Measurements from ENCODE around the gene ERICH4. TPM values are rescaled to one million over a fixed set of nuclear protein-coding genes. Genes with fewer than 3 reads are reported as not detected.
A peak's percentile ranks its signal among the peaks of the same experiment; 100 is the strongest.

ERICH4 gene
- total and polyA plus RNA-seq, 2 of the 13 experiments (the other 11 are each of a cell fraction or from before 2014, with no cell fraction given) = 0.40 to 0.64 TPM

DNA sequence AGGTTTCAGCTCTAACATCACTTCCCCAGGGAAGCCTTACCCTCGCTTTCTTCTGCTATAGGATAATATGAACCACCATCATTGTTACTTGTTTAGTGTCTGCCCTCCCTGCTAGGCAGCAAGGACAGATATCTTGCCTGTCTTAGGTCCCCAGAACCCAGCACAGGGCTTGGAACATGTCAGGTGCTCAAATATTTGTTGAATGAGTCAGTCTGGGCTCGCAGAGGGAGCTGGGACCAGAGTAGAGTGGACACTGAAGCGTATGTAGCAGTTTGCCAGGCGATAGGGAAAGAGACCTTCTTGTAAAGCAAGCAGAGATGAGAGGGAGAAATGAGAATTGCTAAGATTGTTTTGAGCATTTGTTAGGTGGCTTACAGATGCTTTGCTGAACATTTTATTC, 33.7 kb upstream of the ERICH4 start (continued):
- TF ChIP-seq AHDC1 (CRISPR knock-in tag; IDR thresholded peaks at IDR 0.05; ENCODE audit: borderline replicate concordance) = peak; percentile 24; the same call in 1 of the 2 replicates
- 0 out of 2 replicates have a peak, but pooled peaks have one; percentile 21 for TF ChIP-seq ZNF501 (CRISPR knock-in tag; IDR thresholded peaks at IDR 0.05)
- TF ChIP-seq ETV6 (CRISPR knock-in tag; conservative IDR thresholded peaks at IDR 0.05) = no peak
- peak; percentile 93 for TF ChIP-seq JUNB (CRISPR knock-in tag; IDR thresholded peaks at IDR 0.05; ENCODE audit: borderline replicate concordance)
- peak; percentile 24; the same call in 1 of the 2 replicates for TF ChIP-seq RXRB (CRISPR knock-in tag; IDR thresholded peaks at IDR 0.05; ENCODE audit: borderline replicate concordance)
- TF ChIP-seq ZNF280D (CRISPR knock-in tag; IDR thresholded peaks at IDR 0.05) = 0 out of 2 replicates have a peak, but pooled peaks have one; percentile 37
- no peak for TF ChIP-seq GLI4 (CRISPR knock-in tag; IDR thresholded peaks at IDR 0.05; ENCODE audit: borderline replicate concordance)
- peak; percentile 21; the same call in 1 of the 2 replicates for TF ChIP-seq ZNF350 (CRISPR knock-in tag; IDR thresholded peaks at IDR 0.05; ENCODE audit: borderline replicate concordance, low read depth)
- TF ChIP-seq, protein P1, sequence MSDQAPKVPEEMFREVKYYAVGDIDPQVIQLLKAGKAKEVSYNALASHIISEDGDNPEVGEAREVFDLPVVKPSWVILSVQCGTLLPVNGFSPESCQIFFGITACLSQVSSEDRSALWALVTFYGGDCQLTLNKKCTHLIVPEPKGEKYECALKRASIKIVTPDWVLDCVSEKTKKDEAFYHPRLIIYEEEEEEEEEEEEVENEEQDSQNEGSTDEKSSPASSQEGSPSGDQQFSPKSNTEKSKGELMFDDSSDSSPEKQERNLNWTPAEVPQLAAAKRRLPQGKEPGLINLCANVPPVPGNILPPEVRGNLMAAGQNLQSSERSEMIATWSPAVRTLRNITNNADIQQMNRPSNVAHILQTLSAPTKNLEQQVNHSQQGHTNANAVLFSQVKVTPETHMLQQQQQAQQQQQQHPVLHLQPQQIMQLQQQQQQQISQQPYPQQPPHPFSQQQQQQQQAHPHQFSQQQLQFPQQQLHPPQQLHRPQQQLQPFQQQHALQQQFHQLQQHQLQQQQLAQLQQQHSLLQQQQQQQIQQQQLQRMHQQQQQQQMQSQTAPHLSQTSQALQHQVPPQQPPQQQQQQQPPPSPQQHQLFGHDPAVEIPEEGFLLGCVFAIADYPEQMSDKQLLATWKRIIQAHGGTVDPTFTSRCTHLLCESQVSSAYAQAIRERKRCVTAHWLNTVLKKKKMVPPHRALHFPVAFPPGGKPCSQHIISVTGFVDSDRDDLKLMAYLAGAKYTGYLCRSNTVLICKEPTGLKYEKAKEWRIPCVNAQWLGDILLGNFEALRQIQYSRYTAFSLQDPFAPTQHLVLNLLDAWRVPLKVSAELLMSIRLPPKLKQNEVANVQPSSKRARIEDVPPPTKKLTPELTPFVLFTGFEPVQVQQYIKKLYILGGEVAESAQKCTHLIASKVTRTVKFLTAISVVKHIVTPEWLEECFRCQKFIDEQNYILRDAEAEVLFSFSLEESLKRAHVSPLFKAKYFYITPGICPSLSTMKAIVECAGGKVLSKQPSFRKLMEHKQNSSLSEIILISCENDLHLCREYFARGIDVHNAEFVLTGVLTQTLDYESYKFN (CRISPR knock-in tag; conservative IDR thresholded peaks at IDR 0.05) = peak; percentile 56
- TF ChIP-seq, protein P2, sequence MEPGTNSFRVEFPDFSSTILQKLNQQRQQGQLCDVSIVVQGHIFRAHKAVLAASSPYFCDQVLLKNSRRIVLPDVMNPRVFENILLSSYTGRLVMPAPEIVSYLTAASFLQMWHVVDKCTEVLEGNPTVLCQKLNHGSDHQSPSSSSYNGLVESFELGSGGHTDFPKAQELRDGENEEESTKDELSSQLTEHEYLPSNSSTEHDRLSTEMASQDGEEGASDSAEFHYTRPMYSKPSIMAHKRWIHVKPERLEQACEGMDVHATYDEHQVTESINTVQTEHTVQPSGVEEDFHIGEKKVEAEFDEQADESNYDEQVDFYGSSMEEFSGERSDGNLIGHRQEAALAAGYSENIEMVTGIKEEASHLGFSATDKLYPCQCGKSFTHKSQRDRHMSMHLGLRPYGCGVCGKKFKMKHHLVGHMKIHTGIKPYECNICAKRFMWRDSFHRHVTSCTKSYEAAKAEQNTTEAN (CRISPR knock-in tag; conservative IDR thresholded peaks at IDR 0.05) = no peak
- TF ChIP-seq TRAFD1 (CRISPR knock-in tag; IDR thresholded peaks at IDR 0.05; ENCODE audit: borderline replicate concordance) = no peak
- TF ChIP-seq HDAC2 (CRISPR knock-in tag; IDR thresholded peaks at IDR 0.05) = peak; percentile 19; the same call in 1 of the 2 replicates

Measured in HepG2 (cell line).